Cardiac muscle cell (in vitro differentiated cells and primary cell): ENCODE results near the gene CPNE5. TPM values are rescaled to one million over a fixed set of nuclear protein-coding genes. Genes with fewer than 3 reads are reported as not detected.
"Not testable (repeated sequence)": the region's sequence is repeated elsewhere in the genome, so short reads cannot be mapped to it uniquely, and the experiment has no call there.

Experiments used
- DNase-seq, 2 donors: peaks; one replicate each; pipeline versions ENCODE4 v3.0.0 to v3.0.0-alpha.2; 2010 to 2017; ENCODE audit warnings: low read depth in 1 of 2, low spot score in 1 of 2
- H3K27ac ChIP-seq: fragments of 200-600 bp; sonication (generic); 2 replicates; pipeline ENCODE4 v1.5.1; 2016
- H3K27me3 ChIP-seq: fragments of 200-600 bp; sonication (generic); 2 replicates; pipeline ENCODE4 v1.6.0; 2016; ENCODE audit warnings: control low read depth
- H3K36me3 ChIP-seq: fragments of 200-600 bp; sonication (generic); 2 replicates; pipeline ENCODE4 v1.5.1; 2016; ENCODE audit warnings: control low read depth
- H3K4me1 ChIP-seq: fragments of 200-600 bp; sonication (generic); 2 replicates; pipeline ENCODE4 v1.8.1; 2017; ENCODE audit warnings: low read depth, mild to moderate bottlenecking, mixed run types
- H3K4me3 ChIP-seq: fragments of 200-600 bp; sonication (generic); 2 replicates; pipeline ENCODE4 v1.5.1; 2016; ENCODE audit warnings: mild to moderate bottlenecking
- H3K9me3 ChIP-seq: fragments of 200-600 bp; sonication (generic); 2 replicates; pipeline ENCODE4 v1.5.1; 2017; ENCODE audit warnings: low read depth, mild to moderate bottlenecking, control low read depth
- polyA plus RNA-seq: library from polyadenylated mRNA; unstranded; fragments of >200 nt; fragmentation: Nextera tagmentation; extraction: Ambion mirVana; gene quantifications from 2 replicates; pipeline ENCODE4 v1.2.1, GENCODE V29; 2016
- total RNA-seq: library from RNA; depleted of rRNA; stranded (reverse); fragments of >200 nt; gene quantifications from 2 replicates; pipeline ENCODE4 v1.2.3, GENCODE V29; 2016
- TF ChIP-seq, protein P1 (sequence below): IDR thresholded peaks from 2 replicates; pipeline ENCODE4 v1.5.1; 2012; ENCODE audit warnings: low read depth, mild to moderate bottlenecking, low read length

CPNE5 gene
- total and polyA plus RNA-seq, 2 experiments from 2014 or later = 51.6 to 52.1 TPM

GRCh38 chr6:36714511-36714910 lies 124.7 kb downstream of the CPNE5 start:
- DNase-seq = no peak
- H3K4me1 ChIP-seq = no peaks in the 10 kb centered on the region
- no peak overlapping the region for H3K4me3 ChIP-seq
- H3K36me3 ChIP-seq = no peaks in the 10 kb centered on the region
- TF ChIP-seq, protein P1, sequence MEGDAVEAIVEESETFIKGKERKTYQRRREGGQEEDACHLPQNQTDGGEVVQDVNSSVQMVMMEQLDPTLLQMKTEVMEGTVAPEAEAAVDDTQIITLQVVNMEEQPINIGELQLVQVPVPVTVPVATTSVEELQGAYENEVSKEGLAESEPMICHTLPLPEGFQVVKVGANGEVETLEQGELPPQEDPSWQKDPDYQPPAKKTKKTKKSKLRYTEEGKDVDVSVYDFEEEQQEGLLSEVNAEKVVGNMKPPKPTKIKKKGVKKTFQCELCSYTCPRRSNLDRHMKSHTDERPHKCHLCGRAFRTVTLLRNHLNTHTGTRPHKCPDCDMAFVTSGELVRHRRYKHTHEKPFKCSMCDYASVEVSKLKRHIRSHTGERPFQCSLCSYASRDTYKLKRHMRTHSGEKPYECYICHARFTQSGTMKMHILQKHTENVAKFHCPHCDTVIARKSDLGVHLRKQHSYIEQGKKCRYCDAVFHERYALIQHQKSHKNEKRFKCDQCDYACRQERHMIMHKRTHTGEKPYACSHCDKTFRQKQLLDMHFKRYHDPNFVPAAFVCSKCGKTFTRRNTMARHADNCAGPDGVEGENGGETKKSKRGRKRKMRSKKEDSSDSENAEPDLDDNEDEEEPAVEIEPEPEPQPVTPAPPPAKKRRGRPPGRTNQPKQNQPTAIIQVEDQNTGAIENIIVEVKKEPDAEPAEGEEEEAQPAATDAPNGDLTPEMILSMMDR = no peak
- H3K9me3 ChIP-seq = no peaks in the 10 kb centered on the region
- H3K27me3 ChIP-seq = no peaks in the 10 kb centered on the region
- no peak overlapping the region for H3K27ac ChIP-seq

DNA sequence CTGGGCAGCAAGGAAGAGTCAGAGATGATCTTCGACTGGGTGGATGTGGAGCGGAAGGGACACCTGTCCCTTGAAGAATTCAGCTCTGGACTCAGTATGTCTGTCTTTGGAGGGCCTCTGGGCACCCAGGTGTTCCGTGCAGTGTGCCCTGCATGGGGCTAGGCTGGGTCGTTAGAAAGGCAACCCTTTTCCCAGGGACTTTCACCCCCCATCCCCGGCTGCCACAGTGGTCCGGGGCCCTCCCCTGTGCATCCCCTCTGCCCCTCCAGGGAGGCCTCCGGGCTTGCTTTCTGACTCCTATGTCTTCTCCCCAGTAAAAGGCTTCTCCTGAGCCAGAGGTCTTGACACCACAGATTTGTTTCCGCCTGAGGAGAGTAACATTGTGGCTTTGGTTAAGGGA lies 125.4 kb downstream of the CPNE5 start:
- DNase-seq = no peak
- H3K27ac ChIP-seq = no peak overlapping the region
- no peaks in the 10 kb centered on the region for H3K27me3 ChIP-seq
- H3K4me1 ChIP-seq = no peaks in the 10 kb centered on the region
- H3K36me3 ChIP-seq = no peaks in the 10 kb centered on the region
- H3K9me3 ChIP-seq = no peaks in the 10 kb centered on the region
- TF ChIP-seq, protein P1 = no peak
- no peak overlapping the region for H3K4me3 ChIP-seq

DNA sequence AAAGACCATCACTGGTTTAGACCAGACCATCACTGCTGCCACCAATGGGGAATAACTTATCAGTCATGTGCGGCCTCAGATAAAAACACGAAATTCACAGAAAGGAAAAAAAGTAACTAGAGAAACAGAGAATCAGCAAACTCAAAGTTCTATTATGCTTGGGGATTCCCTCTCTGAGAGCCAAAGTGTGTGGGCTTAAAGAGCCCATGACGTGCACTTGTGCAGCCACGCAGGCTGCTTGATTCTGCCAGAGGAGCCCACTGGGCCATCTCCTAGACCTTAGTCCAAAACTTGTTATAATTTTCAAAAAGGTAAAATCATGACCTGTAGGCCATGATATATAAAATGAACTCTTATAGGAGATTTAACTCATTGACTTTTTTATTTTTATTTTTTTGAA lies 126.4 kb downstream of the CPNE5 start:
- no peaks in the 10 kb centered on the region for H3K4me1 ChIP-seq
- no peaks in the 10 kb centered on the region for H3K27me3 ChIP-seq
- H3K36me3 ChIP-seq = no peaks in the 10 kb centered on the region
- H3K9me3 ChIP-seq = no peaks in the 10 kb centered on the region
- no peak for DNase-seq
- TF ChIP-seq, protein P1 = no peak
- no peak overlapping the region for H3K27ac ChIP-seq
- H3K4me3 ChIP-seq = no peak overlapping the region

- TF ChIP-seq, protein P1 = no peak
- Histone ChIP-seq H3K9me3 (no peaks in the 10 kb centered on the region), H3K36me3 (no peaks in the 10 kb centered on the region), H3K4me1 (no peaks in the 10 kb centered on the region), H3K4me3 (no peak overlapping the region), H3K27me3 (no peaks in the 10 kb centered on the region), H3K27ac (no peak overlapping the region)
- DNase-seq = no peak
Observed at GRCh38 chr6:36706339-36706738, 132.9 kb downstream of the CPNE5 start.

DNA sequence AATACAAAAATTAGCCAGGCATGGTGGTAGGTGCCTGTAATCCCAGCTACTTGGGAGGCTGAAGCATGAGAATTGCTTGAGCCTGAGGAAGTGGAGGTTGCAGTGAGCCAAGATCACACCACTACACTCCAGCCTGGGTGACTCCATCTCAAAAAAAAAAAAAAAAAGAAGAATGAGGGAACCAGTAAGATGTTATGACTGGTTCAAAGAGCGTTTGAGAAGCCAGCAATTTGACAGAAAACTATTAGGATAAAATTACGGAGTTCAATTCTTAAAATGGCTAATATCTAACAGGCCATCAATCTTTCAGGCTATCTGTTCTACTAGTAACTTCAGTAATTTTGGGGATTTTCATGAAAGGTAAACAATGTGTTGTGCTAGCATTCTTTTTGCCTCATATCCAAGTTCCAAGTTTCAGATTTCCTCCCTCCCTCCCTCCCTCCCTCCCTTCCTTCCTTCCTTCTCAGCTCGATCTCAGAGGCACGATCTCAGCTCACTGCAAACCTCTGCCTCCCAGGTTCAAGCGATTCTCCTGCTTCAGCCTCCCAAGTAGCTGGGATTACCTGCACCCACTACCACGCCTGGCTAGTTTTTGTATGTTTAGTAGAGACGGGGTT lies 134.2 kb downstream of the CPNE5 start:
- not testable (repeated sequence) for H3K9me3 ChIP-seq, H3K4me1 ChIP-seq, DNase-seq, H3K4me3 ChIP-seq, H3K36me3 ChIP-seq, H3K27ac ChIP-seq, H3K27me3 ChIP-seq

- H3K9me3 ChIP-seq = no peaks in the 10 kb centered on the region
- no peaks in the 10 kb centered on the region for H3K27me3 ChIP-seq
- H3K36me3 ChIP-seq = no peaks in the 10 kb centered on the region
- DNase-seq = no peak
- H3K27ac ChIP-seq = no peak overlapping the region
- no peaks in the 10 kb centered on the region for H3K4me1 ChIP-seq
- H3K4me3 ChIP-seq = no peak overlapping the region
- TF ChIP-seq, protein P1 = no peak
Observed at GRCh38 chr6:36703982-36704381, 135.3 kb downstream of the CPNE5 start.
